A673 (cell line): ENCODE data around the gene EYA4. TPM values are rescaled to one million over a fixed set of nuclear protein-coding genes. Genes with fewer than 3 reads are reported as not detected.
"Not testable (repeated sequence)": the region's sequence is repeated elsewhere in the genome, so short reads cannot be mapped to it uniquely, and the experiment has no call there.

Experiments used
- BruUV-seq: library from RNA; stranded (reverse); fragments of 400-500 nt; replicated peaks from 2 replicates; lab custom pipeline; 2021; lab: Mats Ljungman, UMichigan
- CTCF ChIA-PET: fragments of 300-600 bp; sonication (Branson Sonifier 250); formaldehyde crosslinking; loops from one replicate; lab custom pipeline; 2022; ENCODE audit warnings: antibody characterized with exemption; lab: Charles Lee
- POLR2A ChIA-PET: fragments of 300-600 bp; sonication (Branson Sonifier 250); formaldehyde crosslinking; loops from one replicate; lab custom pipeline; 2022; ENCODE audit warnings: antibody characterized with exemption; ENCODE audit not compliant: low non-redundant PET; lab: Charles Lee
- DNase-seq: peaks from one replicate; pipeline ENCODE4 v3.0.0-alpha.2; 2015; ENCODE audit warnings: low spot score
- H3K27ac ChIP-seq: fragments of 200-600 bp; sonication (generic); 2 replicates; pipeline ENCODE4 v1.5.1; 2016; ENCODE audit warnings: mixed run types, low read depth, mild to moderate bottlenecking, mixed read lengths, antibody characterized with exemption, low read length; ENCODE audit not compliant: poor library complexity, severe bottlenecking
- H3K27me3 ChIP-seq: fragments of 200-600 bp; sonication (generic); replicated peaks from 2 replicates; pipeline ENCODE4 v1.6.1; 2017; ENCODE audit warnings: mixed run types, low read depth, mild to moderate bottlenecking, mixed read lengths, antibody characterized with exemption, low read length; ENCODE audit not compliant: insufficient read depth, poor library complexity
- H3K36me3 ChIP-seq: fragments of 200-600 bp; sonication (generic); 2 replicates; pipeline ENCODE4 v1.6.1; 2016; ENCODE audit warnings: mixed run types, mild to moderate bottlenecking, mixed read lengths, antibody characterized with exemption, low read length; ENCODE audit not compliant: insufficient read depth, poor library complexity, severe bottlenecking
- H3K4me1 ChIP-seq: fragments of 200-600 bp; sonication (generic); 2 replicates; pipeline ENCODE4 v1.6.1; 2017; ENCODE audit warnings: mixed run types, mild to moderate bottlenecking, mixed read lengths, antibody characterized with exemption, low read length; ENCODE audit not compliant: insufficient read depth, poor library complexity, severe bottlenecking
- H3K4me3 ChIP-seq: fragments of 200-600 bp; sonication (generic); 2 replicates; pipeline ENCODE4 v1.5.1; 2016; ENCODE audit warnings: low read depth, mixed run types, mild to moderate bottlenecking, mixed read lengths, low read length; ENCODE audit not compliant: poor library complexity, severe bottlenecking
- H3K9me3 ChIP-seq: fragments of 200-600 bp; sonication (generic); 2 replicates; pipeline ENCODE4 v1.6.1; 2016; ENCODE audit warnings: mixed run types, low read depth, mild to moderate bottlenecking, mixed read lengths, antibody characterized with exemption, low read length; ENCODE audit not compliant: poor library complexity, severe bottlenecking
- EZH2 ChIP-seq: fragments of 200-600 bp; sonication (generic); IDR thresholded peaks from 2 replicates; pipeline ENCODE4 v1.6.1; 2017; ENCODE audit warnings: borderline replicate concordance, low read depth, mild to moderate bottlenecking, mixed read lengths, antibody characterized with exemption, low read length; ENCODE audit not compliant: poor library complexity, severe bottlenecking
- intact Hi-C: fragments of 100-400 bp; cut with micrococcal nuclease; formaldehyde crosslinking; loops from one replicate; pipeline ENCODE4 v1.10.0; 2022; ENCODE audit not compliant: unreplicated experiment
- total RNA-seq: library from RNA; stranded (reverse); gene quantifications from 2 replicates; pipeline ENCODE4 v1.2.3, GENCODE V29; 2021
- TF ChIP-seq, protein P1 (sequence below): fragments of 300-800, 200-600 bp; sonication (generic); conservative IDR thresholded peaks from 2 replicates; pipeline ENCODE4 v1.5.1; 2017; ENCODE audit warnings: low read depth, mild to moderate bottlenecking, antibody characterized with exemption, low read length, moderate library complexity, mixed read lengths

Gene EYA4
- total RNA-seq, 1 experiment from 2014 or later: 1.3 TPM

DNA sequence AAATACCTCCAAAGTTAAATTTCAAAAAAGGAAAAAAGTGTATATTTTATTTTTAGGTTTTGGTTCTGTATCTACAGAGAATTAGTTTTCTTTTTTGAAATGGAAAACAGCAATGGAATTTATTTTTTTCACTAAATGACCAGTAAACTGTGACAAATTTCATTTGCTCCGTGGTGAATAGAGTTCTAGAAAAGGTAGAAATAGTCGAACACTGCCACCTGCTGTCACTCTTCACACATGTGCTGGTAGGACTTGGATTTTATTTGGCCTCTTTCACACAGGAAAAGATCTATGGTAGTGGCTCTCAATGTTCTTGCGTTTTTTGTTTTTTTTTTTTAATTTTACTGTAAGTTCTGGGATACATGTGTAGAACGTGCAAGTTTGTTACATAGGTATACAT, 312.5 kb downstream of the EYA4 start:
- H3K27me3 ChIP-seq: no peaks in the 10 kb centered on the region
- no peak overlapping the region for H3K4me3 ChIP-seq
- ChIA-PET POLR2A (no interaction called here), CTCF (no interaction called here)
- no peaks in the 10 kb centered on the region for H3K9me3 ChIP-seq
- no peaks in the 10 kb centered on the region for H3K36me3 ChIP-seq
- H3K27ac ChIP-seq: no peak overlapping the region
- DNase-seq: peak; percentile 64
- no peak for TF ChIP-seq EZH2
- TF ChIP-seq, protein P1, sequence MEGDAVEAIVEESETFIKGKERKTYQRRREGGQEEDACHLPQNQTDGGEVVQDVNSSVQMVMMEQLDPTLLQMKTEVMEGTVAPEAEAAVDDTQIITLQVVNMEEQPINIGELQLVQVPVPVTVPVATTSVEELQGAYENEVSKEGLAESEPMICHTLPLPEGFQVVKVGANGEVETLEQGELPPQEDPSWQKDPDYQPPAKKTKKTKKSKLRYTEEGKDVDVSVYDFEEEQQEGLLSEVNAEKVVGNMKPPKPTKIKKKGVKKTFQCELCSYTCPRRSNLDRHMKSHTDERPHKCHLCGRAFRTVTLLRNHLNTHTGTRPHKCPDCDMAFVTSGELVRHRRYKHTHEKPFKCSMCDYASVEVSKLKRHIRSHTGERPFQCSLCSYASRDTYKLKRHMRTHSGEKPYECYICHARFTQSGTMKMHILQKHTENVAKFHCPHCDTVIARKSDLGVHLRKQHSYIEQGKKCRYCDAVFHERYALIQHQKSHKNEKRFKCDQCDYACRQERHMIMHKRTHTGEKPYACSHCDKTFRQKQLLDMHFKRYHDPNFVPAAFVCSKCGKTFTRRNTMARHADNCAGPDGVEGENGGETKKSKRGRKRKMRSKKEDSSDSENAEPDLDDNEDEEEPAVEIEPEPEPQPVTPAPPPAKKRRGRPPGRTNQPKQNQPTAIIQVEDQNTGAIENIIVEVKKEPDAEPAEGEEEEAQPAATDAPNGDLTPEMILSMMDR: peak; percentile 69
- BruUV-seq: no TSS peak
- no peaks in the 10 kb centered on the region for H3K4me1 ChIP-seq
- intact Hi-C loops: loop anchor here (2.0 to 5.0 kb wide), 4 partner anchors 366 to 886 kb away; no protein-coding TSS in a partner anchor

DNA sequence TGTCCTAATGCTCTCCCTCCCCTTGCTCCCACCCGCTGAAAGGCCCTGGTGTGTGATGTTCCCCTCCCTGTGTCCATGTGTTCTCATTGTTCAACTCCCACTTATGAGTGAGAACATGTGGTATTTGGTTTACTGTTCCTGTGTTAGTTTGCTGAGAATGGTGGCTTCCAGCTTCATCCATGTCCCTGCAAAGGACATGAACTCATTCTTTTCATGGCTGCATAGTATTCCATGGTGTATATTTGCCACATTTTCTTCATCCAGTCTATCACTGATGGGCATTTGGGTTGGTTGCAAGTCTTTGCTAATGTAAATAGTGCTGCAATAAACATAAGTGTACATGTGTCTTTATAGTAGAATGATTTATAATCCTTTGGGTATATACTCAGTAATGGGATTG, 313.0 kb downstream of the EYA4 start:
- H3K36me3 ChIP-seq, H3K9me3 ChIP-seq, H3K4me1 ChIP-seq, BruUV-seq, DNase-seq, CTCF ChIA-PET, H3K27ac ChIP-seq, H3K27me3 ChIP-seq, POLR2A ChIA-PET, H3K4me3 ChIP-seq: not testable (repeated sequence)
- intact Hi-C loops: loop anchor here (2.0 to 5.0 kb wide), 4 partner anchors 367 to 887 kb away; no protein-coding TSS in a partner anchor

DNA sequence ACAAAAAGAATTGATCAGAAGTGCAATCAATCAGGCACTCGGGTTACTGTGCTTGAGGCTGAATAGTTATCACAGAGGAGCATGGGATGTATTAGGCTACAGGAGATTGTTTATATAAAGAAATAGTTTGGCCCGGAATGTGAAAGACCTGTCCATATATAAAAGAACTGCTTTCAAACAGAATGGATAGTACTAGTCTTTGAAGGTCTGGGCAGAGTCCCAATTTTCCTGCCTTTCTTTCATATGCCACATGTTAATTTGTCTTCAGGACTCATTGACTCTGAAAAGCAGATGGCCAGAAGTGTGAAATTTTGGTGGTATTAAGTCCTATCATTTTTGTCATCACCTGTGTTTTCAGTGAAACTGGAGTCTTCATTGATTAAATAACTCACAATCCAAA, 314.5 kb downstream of the EYA4 start:
- H3K4me3 ChIP-seq: no peak overlapping the region
- H3K4me1 ChIP-seq: no peaks in the 10 kb centered on the region

More for the DNA sequence above, 314.5 kb downstream of the EYA4 start:
- H3K9me3 ChIP-seq: peaks cover 5% of the 10 kb centered on the region
- H3K36me3 ChIP-seq: no peaks in the 10 kb centered on the region
- TF ChIP-seq EZH2: no peak
- TF ChIP-seq, protein P1: no peak
- H3K27ac ChIP-seq: no peak overlapping the region
- H3K27me3 ChIP-seq: no peaks in the 10 kb centered on the region
- BruUV-seq: no TSS peak
- CTCF ChIA-PET: interaction anchor here (0.7 kb wide), 1 partner anchor 218 kb away, joined by 5 read pairs; no protein-coding TSS in a partner anchor
- intact Hi-C loops: loop anchor here (2.0 kb wide), 1 partner anchor 725 kb away; no protein-coding TSS in a partner anchor
- POLR2A ChIA-PET: no interaction called here
- no peak for DNase-seq
